IMR-90 (cell line): ENCODE data around the gene ZBTB4. TPM values are rescaled to one million over a fixed set of nuclear protein-coding genes. Genes with fewer than 3 reads are reported as not detected.

Source experiments
- ATAC-seq: fragments of 200-7000 bp; cut with Tn5 transposase; 2 replicates; pipeline ENCODE4 v1.9.1; 2020; ENCODE audit warnings: low read depth, mild to moderate bottlenecking, moderate library complexity
- BruUV-seq: library from RNA; stranded (reverse); fragments of 400-500 nt; replicated peaks from 2 replicates; lab custom pipeline; 2021; lab: Mats Ljungman, UMichigan
- CTCF ChIA-PET: fragments of 300-600 bp; formaldehyde crosslinking; extraction: SDS; loops from one replicate; lab custom pipeline; 2021; ENCODE audit warnings: antibody characterized with exemption; lab: Yijun Ruan, JAX
- POLR2A ChIA-PET: fragments of 300-600 bp; sonication (Branson Sonifier 250); formaldehyde crosslinking; loops from one replicate; lab custom pipeline; 2022; ENCODE audit warnings: antibody characterized with exemption; ENCODE audit not compliant: unreplicated experiment; lab: Charles Lee
- DNase-seq: peaks from one replicate; pipeline ENCODE4 v3.0.0; 2013
- H2AFZ ChIP-seq: replicated peaks from 2 replicates; pipeline ENCODE3; 2013; ENCODE audit warnings: low read length, mild to moderate bottlenecking; ENCODE audit not compliant: poor library complexity
- H2AK5ac ChIP-seq: 2 replicates; pipeline ENCODE4 v1.6.1; 2013; ENCODE audit warnings: low read depth, low read length, inconsistent platforms
- H2AK9ac ChIP-seq: replicated peaks from 2 replicates; pipeline ENCODE3; 2013; ENCODE audit warnings: mild to moderate bottlenecking, low read depth, low read length, moderate library complexity; ENCODE audit not compliant: poor library complexity
- H2BK120ac ChIP-seq: 2 replicates; pipeline ENCODE4 v1.6.1; 2013; ENCODE audit warnings: low read depth, low read length, inconsistent platforms
- H2BK15ac ChIP-seq: 3 replicates; pipeline ENCODE4 v1.6.1; 2013; ENCODE audit warnings: low read depth, low read length, inconsistent platforms
- H2BK20ac ChIP-seq: 2 replicates; pipeline ENCODE4 v1.6.1; 2013; ENCODE audit warnings: low read depth, mild to moderate bottlenecking, inconsistent platforms, low read length, moderate library complexity
- H2BK5ac ChIP-seq: 2 replicates; pipeline ENCODE4 v1.6.1; 2013; ENCODE audit warnings: mild to moderate bottlenecking, low read depth, low read length, inconsistent platforms; ENCODE audit not compliant: poor library complexity, severe bottlenecking
- H3K14ac ChIP-seq: replicated peaks from 2 replicates; pipeline ENCODE4 v1.6.1; 2013; ENCODE audit warnings: low read depth, low read length, inconsistent platforms
- H3K18ac ChIP-seq: 2 replicates; pipeline ENCODE4 v1.6.1; 2013; ENCODE audit warnings: low read depth, low read length, control low read depth
- H3K23ac ChIP-seq: 2 replicates; pipeline ENCODE4 v1.6.1; 2013; ENCODE audit warnings: low read depth, low read length, inconsistent platforms
- H3K27ac ChIP-seq: 2 replicates; pipeline ENCODE4 v1.5.1; 2013; ENCODE audit warnings: mild to moderate bottlenecking, control low read depth, low read length; ENCODE audit not compliant: insufficient read depth
- H3K27me3 ChIP-seq: 2 replicates; pipeline ENCODE4 v1.6.1; 2013; ENCODE audit warnings: low read length; ENCODE audit not compliant: control insufficient read depth, insufficient read depth
- H3K36me3 ChIP-seq: 2 replicates; pipeline ENCODE4 v1.6.1; 2013; ENCODE audit warnings: low read length, mixed read lengths; ENCODE audit not compliant: control insufficient read depth, insufficient read depth
- H3K4ac ChIP-seq: 2 replicates; pipeline ENCODE4 v1.6.1; 2013; ENCODE audit warnings: low read depth, low read length, inconsistent platforms
- H3K4me1 ChIP-seq: 2 replicates; pipeline ENCODE4 v1.6.1; 2013; ENCODE audit warnings: low read length, mixed read lengths; ENCODE audit not compliant: control insufficient read depth, insufficient read depth
- H3K4me2 ChIP-seq: 2 replicates; pipeline ENCODE4 v1.6.1; 2013; ENCODE audit warnings: low read depth, mild to moderate bottlenecking, control low read depth, low read length, moderate library complexity
- H3K4me3 ChIP-seq: 2 replicates; pipeline ENCODE4 v1.5.1; 2013; ENCODE audit warnings: low read depth, mild to moderate bottlenecking, control low read depth, low read length, moderate library complexity; ENCODE audit not compliant: insufficient read depth
- H3K56ac ChIP-seq: 2 replicates; pipeline ENCODE4 v1.6.1; 2013; ENCODE audit warnings: low read length, inconsistent platforms; ENCODE audit not compliant: insufficient read depth; ENCODE audit errors: extremely low read depth
- H3K79me1 ChIP-seq, 2 experiments: 2 replicates each; pipeline ENCODE4 v1.6.1; 2013; ENCODE audit warnings: low read length in 2 of 2, inconsistent platforms in 1 of 2, low read depth in 1 of 2
- H3K9ac ChIP-seq: 2 replicates; pipeline ENCODE4 v1.6.1; 2013; ENCODE audit warnings: low read depth, low read length, control low read depth
- H3K9me1 ChIP-seq: 2 replicates; pipeline ENCODE4 v1.6.1; 2013; ENCODE audit warnings: low read length, inconsistent platforms; ENCODE audit not compliant: insufficient read depth
- H3K9me3 ChIP-seq: 2 replicates; pipeline ENCODE4 v1.6.1; 2013; ENCODE audit warnings: low read length; ENCODE audit not compliant: control insufficient read depth, insufficient read depth
- H4K20me1 ChIP-seq: 2 replicates; pipeline ENCODE4 v1.6.1; 2013; ENCODE audit warnings: low read length, inconsistent platforms; ENCODE audit not compliant: insufficient read depth
- H4K5ac ChIP-seq: 2 replicates; pipeline ENCODE4 v1.6.1; 2013; ENCODE audit warnings: mild to moderate bottlenecking, low read depth, low read length, control low read depth
- H4K8ac ChIP-seq, 2 experiments: 2 replicates each; pipeline ENCODE4 v1.6.1; 2013; ENCODE audit warnings: low read depth in 2 of 2, low read length in 2 of 2, control low read depth in 1 of 2, inconsistent platforms in 1 of 2
- H4K91ac ChIP-seq: 2 replicates; pipeline ENCODE4 v1.6.1; 2013; ENCODE audit warnings: low read depth, low read length, inconsistent platforms; ENCODE audit not compliant: insufficient read depth
- BHLHE40 ChIP-seq: fragments of 150-350 bp; IDR thresholded peaks from 2 replicates; pipeline ENCODE4 v1.6.1; 2016; ENCODE audit warnings: mild to moderate bottlenecking, low read depth, low read length
- CEBPB ChIP-seq: IDR thresholded peaks from 2 replicates; pipeline ENCODE4 v1.6.1; 2012; ENCODE audit warnings: low read depth, low read length, improper control_type of control experiment
- MXI1 ChIP-seq: IDR thresholded peaks from 2 replicates; pipeline ENCODE4 v1.6.1; 2012; ENCODE audit warnings: low read depth, mild to moderate bottlenecking, low read length, moderate library complexity, borderline replicate concordance
- RFX5 ChIP-seq: IDR thresholded peaks from 2 replicates; pipeline ENCODE4 v1.8.0; 2012; ENCODE audit warnings: low read depth, mild to moderate bottlenecking, low read length, moderate library complexity
- SMC3 ChIP-seq: fragments of 150-350 bp; IDR thresholded peaks from 2 replicates; pipeline ENCODE4 v1.6.1; 2016; ENCODE audit warnings: low read depth, mild to moderate bottlenecking, antibody characterized with exemption, low read length, moderate library complexity
- WGBS, 2 experiments: methylation state at CpG; one replicate each; pipeline versions ENCODE4 v1.1.5 to v1.1.7; 2013; ENCODE audit warnings: missing lambda C conversion rate in 2 of 2; ENCODE audit not compliant: insufficient read length in 1 of 2; ENCODE audit errors: extremely low coverage in 2 of 2; 5-methylcytosine and 5-hydroxymethylcytosine counted together
- dilution Hi-C: fragments of 300-500 bp; cut with HindIII; formaldehyde crosslinking; loops from one replicate; pipeline ENCODE4 v1.14.3; 2018; ENCODE audit warnings: low sequenced_read_pairs; ENCODE audit not compliant: unreplicated experiment
- in situ Hi-C: fragments of 300-500 bp; cut with MboI; formaldehyde crosslinking; loops from 3 replicates; pipeline ENCODE4 v1.14.3; 2019; ENCODE audit warnings: low sequenced_read_pairs, inconsistent platforms, mixed read lengths
- intact Hi-C: fragments of 100-400 bp; cut with micrococcal nuclease; formaldehyde crosslinking; loops from 2 replicates; pipeline ENCODE4 v1.10.0; 2022
- polyA plus RNA-seq, 3 experiments: library from polyadenylated mRNA; depleted of rRNA; stranded (reverse); fragments of >200 nt; gene quantifications; 2 replicates each; pipeline ENCODE4 v1.2.3, GENCODE V29; 2012; ENCODE audit warnings: low replicate concordance in 1 of 3
- total RNA-seq: library from RNA; depleted of rRNA; stranded (reverse); fragments of >200 nt; gene quantifications from 2 replicates; pipeline ENCODE4 v1.2.3, GENCODE V29; 2012
- TF ChIP-seq, protein P1 (sequence below): fragments of 150-350 bp; IDR thresholded peaks from 2 replicates; pipeline ENCODE4 v1.6.1; 2017; ENCODE audit warnings: mild to moderate bottlenecking, antibody characterized with exemption, low read length, low read depth

Gene ZBTB4
- total and polyA plus RNA-seq, 2 of the 4 experiments (the other 2 are of a cell fraction), result 6.3 to 20.3 TPM

DNA sequence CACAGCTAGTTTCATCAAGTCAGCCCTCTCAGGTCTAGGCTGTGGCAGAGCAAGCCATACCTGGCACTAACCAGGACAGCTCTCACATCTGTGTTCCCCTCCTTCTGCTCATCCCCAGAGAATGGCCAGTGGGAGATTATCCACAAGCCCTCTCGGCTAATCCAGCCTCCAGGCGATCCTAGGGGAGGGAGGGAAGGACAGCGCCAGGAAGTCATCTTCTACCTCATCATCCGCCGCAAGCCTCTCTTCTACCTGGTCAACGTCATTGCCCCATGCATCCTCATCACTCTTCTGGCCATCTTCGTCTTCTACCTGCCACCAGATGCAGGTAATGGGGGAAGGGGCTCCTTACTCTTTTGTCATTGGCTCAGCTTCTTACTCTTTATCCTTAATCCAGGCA lies 31.0 kb downstream of the ZBTB4 start:
- CTCF ChIA-PET, result no interaction called here
- no peak overlapping the region for H2BK15ac ChIP-seq
- no peak overlapping the region for H3K4me3 ChIP-seq
- H4K8ac ChIP-seq, result no peak overlapping the region
- H4K5ac ChIP-seq, result no peak overlapping the region
- no peaks in the 10 kb centered on the region for H3K79me1 ChIP-seq
- no peak overlapping the region for H3K23ac ChIP-seq
- H2BK5ac ChIP-seq, result no peak overlapping the region
- H2AK5ac ChIP-seq, result no peak overlapping the region
- dilution Hi-C loops, result no loop called here
- POLR2A ChIA-PET, result no interaction called here
- no TSS peak for BruUV-seq
- H3K56ac ChIP-seq, result no peak overlapping the region
- no peak overlapping the region for H2AFZ ChIP-seq
- no peak for DNase-seq
- no peak for ATAC-seq
- H2AK9ac ChIP-seq, result no peak overlapping the region
- no peak overlapping the region for H3K4me2 ChIP-seq
- TF ChIP-seq CEBPB (no peak), SMC3 (no peak), BHLHE40 (no peak), RFX5 (no peak), MXI1 (no peak)
- TF ChIP-seq, protein P1, sequence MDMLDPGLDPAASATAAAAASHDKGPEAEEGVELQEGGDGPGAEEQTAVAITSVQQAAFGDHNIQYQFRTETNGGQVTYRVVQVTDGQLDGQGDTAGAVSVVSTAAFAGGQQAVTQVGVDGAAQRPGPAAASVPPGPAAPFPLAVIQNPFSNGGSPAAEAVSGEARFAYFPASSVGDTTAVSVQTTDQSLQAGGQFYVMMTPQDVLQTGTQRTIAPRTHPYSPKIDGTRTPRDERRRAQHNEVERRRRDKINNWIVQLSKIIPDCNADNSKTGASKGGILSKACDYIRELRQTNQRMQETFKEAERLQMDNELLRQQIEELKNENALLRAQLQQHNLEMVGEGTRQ, result no peak
- peaks cover 17% of the 10 kb centered on the region for H3K4me1 ChIP-seq
- no CpG with 5 or more reads among the region's 7 CpGs for WGBS, 2 experiments
- intact Hi-C loops, result no loop called here
- in situ Hi-C loops, result no loop called here
- no peak overlapping the region for H3K27ac ChIP-seq
- no peak overlapping the region for H3K9ac ChIP-seq
- H3K9me1 ChIP-seq, result 0 out of 2 replicates have a peak, but pooled peaks cover 8% of the 10 kb centered on the region
- no peak overlapping the region for H4K91ac ChIP-seq
- H3K9me3 ChIP-seq, result no peaks in the 10 kb centered on the region
- no peak overlapping the region for H2BK20ac ChIP-seq
- no peaks in the 10 kb centered on the region for H4K20me1 ChIP-seq
- H3K18ac ChIP-seq, result no peak overlapping the region
- no peak overlapping the region for H3K4ac ChIP-seq
- H2BK120ac ChIP-seq, result no peak overlapping the region
- H3K14ac ChIP-seq, result no peak overlapping the region
- H3K36me3 ChIP-seq, result no peaks in the 10 kb centered on the region
- H3K27me3 ChIP-seq, result peaks cover 27% of the 10 kb centered on the region
